Esophagus muscularis mucosa (tissue), 4 donors: Measurements from ENCODE around the gene OMA1.

ENCODE experiments used
- CTCF ChIP-seq, 3 experiments: fragments of 200-600 bp in 2 of 3; fragments of 450-650 bp in 1 of 3; sonication (generic) in 2 of 3; IDR thresholded peaks; one replicate each; pipeline ENCODE4 v1.5.1; 2017 to 2019; ENCODE audit warnings: antibody characterized with exemption in 3 of 3, mild to moderate bottlenecking in 2 of 3, moderate library complexity in 1 of 3
- EP300 ChIP-seq: sonication (generic); formaldehyde crosslinking; IDR thresholded peaks from one replicate; pipeline ENCODE4 v1.6.1; 2017; ENCODE audit warnings: antibody characterized with exemption
- POLR2A ChIP-seq: fragments of 450-650 bp; IDR thresholded peaks from one replicate; pipeline ENCODE4 v1.6.1; 2017; ENCODE audit warnings: antibody characterized with exemption, moderate library complexity, mild to moderate bottlenecking, low read depth
- POLR2AphosphoS5 ChIP-seq, 2 donors: sonication (generic); formaldehyde crosslinking; IDR thresholded peaks; one replicate each; pipeline ENCODE4 v1.6.1; 2017; ENCODE audit warnings: antibody characterized with exemption in 2 of 2

- TF ChIP-seq EP300 (no peak), CTCF (IDR thresholded peaks at IDR 0.05) (no peak), POLR2A (no peak), POLR2AphosphoS5 (IDR thresholded peaks at IDR 0.05) (no peak)
These were observed 46.5 kb downstream of the OMA1 start for GRCh38 chr1:58500043-58500442.
